GM21390 (cell line): ENCODE data around the gene SRD5A1.
A peak's percentile ranks its signal among the peaks of the same experiment; 100 is the strongest.

Experiments
- ATAC-seq: cut with Tn5 transposase; IDR thresholded peaks from one replicate; pipeline ENCODE4 v1.9.1; 2021; ENCODE audit not compliant: unreplicated experiment

Gene SRD5A1

GRCh38 chr5:6681682-6682081 is 48.4 kb downstream of the SRD5A1 start:
- no peak for ATAC-seq

- no peak for ATAC-seq
Observed at GRCh38 chr5:6682239-6682638, 49.0 kb downstream of the SRD5A1 start.

- no peak for ATAC-seq
Observed at GRCh38 chr5:6683241-6683640, 50.0 kb downstream of the SRD5A1 start.

- ATAC-seq: no peak
Observed at GRCh38 chr5:6684075-6684474, 50.8 kb downstream of the SRD5A1 start.

GRCh38 chr5:6686501-6686900 is 53.3 kb downstream of the SRD5A1 start:
- no peak for ATAC-seq

GRCh38 chr5:6686915-6687409 is 53.7 kb downstream of the SRD5A1 start:
- no peak for ATAC-seq

GRCh38 chr5:6687505-6687904 is 54.3 kb downstream of the SRD5A1 start:
- ATAC-seq: no peak

- ATAC-seq: no peak
Observed at GRCh38 chr5:6692906-6693305, 59.7 kb downstream of the SRD5A1 start.

GRCh38 chr5:6698696-6699095 is 65.5 kb downstream of the SRD5A1 start:
- no peak for ATAC-seq

GRCh38 chr5:6699357-6699756 is 66.1 kb downstream of the SRD5A1 start:
- no peak for ATAC-seq

GRCh38 chr5:6700074-6700684 is 66.9 kb downstream of the SRD5A1 start:
- ATAC-seq: no peak

GRCh38 chr5:6700685-6701355 is 67.6 kb downstream of the SRD5A1 start:
- no peak for ATAC-seq

- ATAC-seq: no peak
Observed at GRCh38 chr5:6701491-6701890, 68.3 kb downstream of the SRD5A1 start.

GRCh38 chr5:6702633-6703032 is 69.4 kb downstream of the SRD5A1 start:
- no peak for ATAC-seq

- no peak for ATAC-seq
Observed at GRCh38 chr5:6703806-6704205, 70.6 kb downstream of the SRD5A1 start.

GRCh38 chr5:6704361-6704851 is 71.2 kb downstream of the SRD5A1 start:
- ATAC-seq: no peak

GRCh38 chr5:6705088-6705487 is 71.8 kb downstream of the SRD5A1 start:
- ATAC-seq: peak; percentile 70

- ATAC-seq: no peak
Observed at GRCh38 chr5:6705959-6706358, 72.7 kb downstream of the SRD5A1 start.

- ATAC-seq: no peak
Observed at GRCh38 chr5:6707852-6708251, 74.6 kb downstream of the SRD5A1 start.

- no peak for ATAC-seq
Observed at GRCh38 chr5:6708814-6709213, 75.6 kb downstream of the SRD5A1 start.

- no peak for ATAC-seq
Observed at GRCh38 chr5:6710070-6710469, 76.8 kb downstream of the SRD5A1 start.

GRCh38 chr5:6710551-6711318 is 77.5 kb downstream of the SRD5A1 start:
- ATAC-seq: no peak
